Stimulated activated CD8-positive, alpha-beta memory T cell treated with anti-CD3 and anti-CD28 coated beads, Interleukin-4, amount 100 ng/mL, for 1 hour (primary cell): Measurements from ENCODE around the gene DUSP12.
"Not testable (repeated sequence)": the region's sequence is repeated elsewhere in the genome, so short reads cannot be mapped to it uniquely, and the experiment has no call there.

Experiments used
- DNase-seq, 2 donors: peaks; one replicate each; pipeline ENCODE4 v3.0.0-alpha.2; 2020; ENCODE audit warnings: low read depth in 2 of 2, low spot score in 1 of 2

DUSP12 gene

DNA sequence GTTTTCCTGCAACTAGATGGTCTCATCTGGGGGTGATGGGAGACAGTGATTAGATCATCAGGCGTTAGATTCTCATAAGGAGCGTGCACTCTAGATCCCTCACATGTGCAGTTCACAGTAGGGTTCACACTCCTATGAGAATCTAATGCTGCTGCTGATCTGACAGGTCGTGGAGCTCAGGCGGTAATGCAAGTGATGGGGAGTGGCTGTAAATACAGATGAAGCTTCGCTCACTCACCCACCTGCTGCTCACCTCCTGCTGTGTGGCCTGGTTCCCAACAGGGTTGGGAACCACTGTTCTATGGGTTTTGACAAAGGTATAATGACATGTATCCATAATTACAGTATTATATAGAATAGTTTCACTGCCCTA lies 20.1 kb downstream of the DUSP12 start:
- not testable (repeated sequence) for DNase-seq

DNA sequence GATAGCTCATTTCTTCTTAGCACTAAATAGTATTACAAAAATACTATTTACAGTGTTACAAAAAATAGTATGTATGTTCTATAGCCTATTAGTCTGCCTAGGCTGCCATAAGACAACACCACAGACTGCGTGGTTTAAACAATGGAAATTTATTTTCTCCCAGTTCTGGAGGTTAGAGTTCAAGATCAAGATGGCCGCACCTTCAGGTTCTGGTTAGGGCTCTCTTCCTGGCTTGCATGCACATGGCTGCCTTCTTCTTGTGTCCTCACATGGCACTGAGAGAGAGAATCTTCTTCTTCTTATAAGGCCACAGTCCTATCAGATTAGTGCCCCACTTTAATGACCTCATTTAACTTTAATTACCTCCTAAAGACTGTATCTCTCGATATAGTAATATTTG lies 20.7 kb downstream of the DUSP12 start:
- no peak for DNase-seq

DNA sequence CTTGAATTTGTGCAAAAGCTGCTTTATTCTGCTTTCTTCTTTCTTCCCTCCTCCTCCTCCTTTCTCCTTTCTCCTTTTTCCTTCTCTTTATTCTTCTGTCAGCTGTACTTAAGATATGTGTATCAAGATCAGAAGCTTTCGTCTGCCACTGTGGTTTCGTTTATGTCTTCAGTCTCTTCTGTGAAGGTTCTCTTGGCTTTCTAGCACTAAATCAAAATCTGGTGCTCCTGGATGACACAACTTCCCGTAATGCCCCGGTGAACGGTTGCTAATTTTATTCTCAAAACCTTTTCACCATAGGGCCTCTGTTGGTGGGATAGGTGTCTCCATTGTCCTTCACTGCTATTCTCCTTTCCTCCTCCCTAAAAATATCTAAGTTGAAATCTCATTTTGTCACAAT lies 21.6 kb downstream of the DUSP12 start:
- no peak for DNase-seq

DNA sequence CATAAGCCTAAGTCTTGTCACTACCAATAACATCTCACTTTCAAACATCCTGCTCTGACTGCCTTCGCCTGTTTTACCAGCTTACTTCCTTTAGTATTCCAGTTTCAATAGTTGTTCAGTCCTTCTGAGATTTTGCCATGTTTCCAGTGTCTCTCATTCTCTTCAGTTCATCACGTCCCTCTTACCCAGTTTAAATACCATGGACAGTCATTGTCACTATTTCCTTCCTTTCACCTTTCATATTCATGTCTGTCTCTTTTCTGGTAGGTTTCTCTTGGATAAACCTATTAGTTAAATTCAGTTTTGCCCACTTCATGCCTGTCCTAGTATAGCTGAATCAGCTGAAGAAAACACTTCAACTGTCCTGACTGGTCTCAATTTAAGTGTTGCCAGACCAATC lies 22.4 kb downstream of the DUSP12 start:
- DNase-seq: no peak

DNA sequence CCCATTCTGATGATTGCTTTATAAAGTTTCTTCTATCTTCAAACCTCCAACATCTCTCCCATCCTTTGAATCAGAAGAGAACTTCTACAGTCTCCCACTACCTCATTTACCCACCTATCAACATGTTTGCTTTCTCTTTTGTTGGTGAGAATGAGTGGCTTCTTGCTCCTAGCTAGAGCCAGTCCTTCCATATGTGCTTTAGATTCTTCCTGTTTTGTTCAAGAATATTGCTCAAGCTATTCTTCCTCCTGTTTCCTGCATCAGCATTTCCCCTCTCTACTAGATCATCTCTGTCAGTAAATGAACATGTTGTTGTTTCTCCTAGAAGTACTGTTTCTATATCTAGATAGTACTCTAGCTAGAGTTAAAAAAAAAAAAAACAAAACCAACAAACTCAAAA lies 22.8 kb downstream of the DUSP12 start:
- no peak for DNase-seq

DNA sequence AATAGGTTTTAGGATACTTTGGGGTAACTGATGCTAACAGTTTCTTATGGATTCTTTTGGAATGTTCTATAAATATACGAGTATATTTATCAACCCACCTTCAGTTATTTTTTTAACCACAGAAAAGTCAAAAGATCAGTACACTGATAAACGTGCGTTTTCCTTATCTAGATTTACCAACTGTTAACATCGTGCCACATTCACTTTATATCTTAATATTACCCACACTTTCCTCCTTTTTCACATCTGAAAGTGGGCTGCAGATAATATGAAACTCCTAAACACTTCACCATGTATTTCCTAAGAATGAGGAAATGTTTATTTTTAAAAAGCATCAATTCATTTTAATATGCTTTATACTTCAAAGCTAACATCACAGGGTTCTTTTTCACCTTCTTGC lies 24.2 kb downstream of the DUSP12 start:
- no peak for DNase-seq

DNA sequence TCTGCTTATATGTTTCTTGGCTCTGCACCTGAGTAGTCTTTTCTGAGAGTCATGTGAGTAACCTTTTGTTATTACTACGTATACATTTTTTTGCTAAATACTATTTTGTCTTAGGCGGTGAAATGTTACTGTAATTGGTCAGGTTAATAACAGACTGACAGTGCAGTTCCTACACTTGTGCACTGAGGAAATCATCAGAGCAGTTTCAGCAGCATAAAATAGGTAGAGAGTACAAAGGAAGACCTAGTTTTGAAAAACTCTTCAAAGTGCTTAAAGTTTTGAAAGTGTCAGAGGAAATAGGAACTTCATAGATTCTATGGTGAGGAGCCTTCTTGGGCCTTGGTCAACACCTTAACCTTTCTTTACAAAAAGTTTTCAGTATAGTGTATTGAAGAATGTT lies 27.7 kb downstream of the DUSP12 start:
- no peak for DNase-seq

DNA sequence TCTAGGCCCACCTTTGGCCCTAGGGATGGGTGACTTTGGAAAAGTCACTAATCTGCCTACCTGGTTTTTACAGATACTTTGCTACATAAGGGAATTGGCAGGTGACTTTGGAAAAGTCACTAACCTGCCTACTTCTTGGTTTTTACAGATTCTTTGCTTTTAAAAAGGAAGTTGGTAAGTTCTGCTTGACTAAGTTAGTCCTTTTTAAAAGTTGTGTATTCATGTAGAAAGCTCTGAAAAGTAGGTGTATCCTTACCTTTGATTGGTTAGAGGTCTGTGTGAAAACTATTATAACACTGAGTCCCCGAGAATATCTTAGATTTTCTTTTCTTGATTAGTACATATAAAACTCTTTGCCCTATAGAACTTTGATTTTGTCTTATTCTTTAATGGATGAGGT lies 28.9 kb downstream of the DUSP12 start:
- DNase-seq: no peak

DNA sequence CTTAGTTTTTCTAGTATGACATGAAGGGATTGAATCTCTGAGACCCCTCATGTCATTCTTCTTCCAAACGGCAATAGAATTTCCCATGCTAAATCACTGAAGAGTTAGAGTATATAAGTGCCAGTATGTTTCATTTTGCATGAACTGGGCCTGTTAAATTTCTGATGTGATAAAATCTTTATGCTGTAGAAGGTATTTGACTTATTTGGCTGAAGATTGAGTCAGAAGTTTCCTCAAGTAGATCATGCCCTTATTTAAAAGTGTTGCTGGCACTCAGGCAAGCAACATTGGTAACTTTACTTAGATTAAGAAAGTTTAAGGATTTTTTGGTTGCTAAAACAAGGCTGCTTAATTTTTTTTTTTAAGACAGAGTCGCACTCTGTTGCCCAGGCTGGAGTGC lies 29.8 kb downstream of the DUSP12 start:
- DNase-seq: no peak

DNA sequence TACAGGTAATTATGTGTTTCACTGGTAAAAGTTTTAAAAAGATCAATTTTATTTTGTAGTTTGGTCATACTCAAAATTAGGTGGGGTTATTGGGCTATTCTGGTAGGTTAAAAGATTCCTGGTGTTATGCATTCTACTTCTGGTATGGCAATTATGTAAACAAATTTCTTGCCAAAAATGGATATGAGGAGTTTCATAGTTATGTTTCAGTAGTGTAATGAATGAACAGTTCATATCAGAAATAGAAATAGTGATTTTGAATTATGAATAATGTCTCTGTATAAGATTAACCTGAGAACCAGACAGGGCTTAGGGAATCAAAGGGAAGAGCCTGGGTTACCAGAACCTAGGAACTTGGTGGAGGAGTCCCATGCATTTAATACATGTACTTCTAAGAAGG lies 32.4 kb downstream of the DUSP12 start:
- DNase-seq: no peak

DNA sequence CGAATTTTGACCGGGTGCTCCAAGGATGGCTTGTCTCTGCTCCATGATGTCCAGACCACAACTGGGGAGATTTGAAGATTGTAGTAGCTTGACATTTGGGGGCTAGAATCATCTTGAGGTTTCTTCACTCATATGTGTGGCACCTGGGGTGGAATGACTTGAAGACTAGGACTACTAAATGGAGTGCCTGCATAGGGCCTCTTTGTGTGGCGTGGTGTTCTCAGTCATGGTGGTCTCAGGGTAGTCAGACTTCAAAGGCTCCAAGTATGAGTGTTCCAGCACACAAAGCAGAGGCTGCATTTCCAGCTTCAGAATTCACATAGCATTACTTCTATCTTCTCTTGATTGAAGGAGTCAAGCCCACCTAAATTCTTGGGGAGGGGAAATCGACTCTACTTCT lies 33.3 kb downstream of the DUSP12 start:
- DNase-seq: no peak

DNA sequence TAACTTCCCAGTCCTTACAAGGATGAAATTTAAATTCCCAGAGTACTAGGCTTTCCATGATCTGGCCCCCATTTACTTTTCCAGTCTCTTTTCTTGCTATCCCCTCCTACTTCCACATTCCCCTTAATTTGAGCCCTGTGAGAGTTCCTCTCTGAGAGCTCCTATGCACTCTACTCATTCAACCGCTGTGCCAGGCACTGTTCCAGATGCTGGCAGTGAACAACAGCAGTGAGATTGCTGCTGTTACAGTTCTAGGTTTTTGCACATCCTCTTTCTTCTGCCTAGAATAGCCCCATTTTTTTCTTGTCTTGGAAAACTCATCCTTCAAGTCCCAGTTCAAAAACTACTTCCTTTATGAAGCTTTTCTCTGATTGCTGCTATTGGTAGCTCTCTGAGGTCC lies 35.4 kb downstream of the DUSP12 start:
- no peak for DNase-seq

DNA sequence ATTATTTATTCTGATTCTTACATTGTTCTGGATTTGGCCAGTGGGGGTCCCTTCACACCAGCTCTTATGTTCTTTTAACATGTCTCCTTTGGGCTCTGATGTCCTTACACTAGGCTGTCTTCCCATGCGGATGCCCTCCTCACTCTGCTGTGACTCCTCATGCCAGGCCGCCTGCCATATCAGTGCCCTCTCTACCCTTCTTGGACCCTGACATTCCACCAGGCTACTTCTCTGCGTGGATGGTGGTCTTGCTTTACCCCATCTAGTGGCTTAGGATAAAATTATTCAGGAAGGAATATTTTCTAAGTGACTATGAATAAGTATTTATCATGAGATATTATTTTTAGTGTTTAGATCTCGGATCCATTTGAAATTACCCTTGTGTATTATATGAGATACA lies 37.8 kb downstream of the DUSP12 start:
- no peak for DNase-seq

DNA sequence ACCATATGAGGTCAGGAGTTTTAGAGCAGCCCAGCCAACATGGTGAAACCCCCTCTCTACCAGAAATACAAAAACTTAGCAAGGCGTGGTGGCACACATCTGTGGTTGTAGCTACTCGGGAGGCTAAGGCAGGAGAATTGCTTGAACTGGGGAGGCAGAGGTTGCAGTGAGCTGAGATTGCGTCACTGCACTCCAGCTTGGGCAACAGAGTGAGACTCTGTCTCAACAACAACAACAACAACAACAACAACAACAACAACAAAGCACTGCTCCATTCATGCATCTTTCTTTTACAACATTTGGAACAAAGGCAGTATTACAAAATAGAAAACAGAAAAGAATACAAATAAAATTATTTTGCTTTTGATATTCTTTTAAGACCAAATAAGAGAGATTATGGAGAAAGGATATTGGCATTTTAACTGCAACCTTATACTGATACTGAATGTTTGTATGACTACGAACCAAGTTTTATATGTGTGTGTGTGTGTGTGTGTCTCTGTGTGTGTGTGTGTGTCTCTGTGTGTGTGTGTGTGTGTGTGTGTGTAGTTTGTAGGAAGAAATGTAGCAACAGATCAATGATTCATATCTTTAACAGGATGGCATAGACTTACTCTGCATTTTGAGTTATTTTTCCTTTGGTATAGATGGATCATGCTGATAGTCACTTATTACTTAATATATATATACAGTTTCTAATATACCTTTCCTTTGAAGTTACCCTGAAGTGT lies 41.2 kb downstream of the DUSP12 start:
- no peak for DNase-seq

DNA sequence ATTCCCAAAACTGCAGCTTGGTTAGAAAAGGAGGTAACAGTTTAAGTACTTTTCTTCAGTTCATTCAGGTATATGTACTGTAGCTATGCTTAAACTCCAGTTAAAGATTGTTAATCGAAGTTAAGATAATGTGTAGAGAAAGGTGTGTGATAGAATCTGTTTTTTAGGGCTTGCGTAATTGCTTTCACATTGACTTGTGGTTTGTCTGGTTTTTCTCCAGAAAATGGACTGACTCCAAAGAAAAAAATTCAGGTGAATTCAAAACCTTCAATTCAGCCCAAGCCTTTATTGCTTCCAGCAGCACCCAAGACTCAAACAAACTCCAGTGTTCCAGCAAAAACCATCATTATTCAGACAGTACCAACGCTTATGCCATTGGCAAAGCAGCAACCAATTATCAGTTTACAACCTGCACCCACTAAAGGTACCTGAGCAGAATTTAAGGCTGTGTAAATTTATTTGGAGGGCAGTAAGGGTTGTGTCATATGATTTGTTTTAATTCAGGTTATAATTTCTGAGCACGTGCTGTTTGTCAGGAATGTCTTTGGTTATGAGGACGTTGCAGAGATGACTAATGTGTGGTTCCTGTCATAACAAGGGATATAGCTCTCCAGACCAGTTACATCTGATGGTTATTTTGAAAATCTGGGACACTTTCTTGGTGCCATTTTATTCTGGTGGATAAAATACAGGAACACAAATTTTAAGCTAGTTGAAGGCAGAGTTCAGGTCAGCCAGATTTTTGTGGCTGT lies 42.5 kb downstream of the DUSP12 start:
- DNase-seq: no peak

DNA sequence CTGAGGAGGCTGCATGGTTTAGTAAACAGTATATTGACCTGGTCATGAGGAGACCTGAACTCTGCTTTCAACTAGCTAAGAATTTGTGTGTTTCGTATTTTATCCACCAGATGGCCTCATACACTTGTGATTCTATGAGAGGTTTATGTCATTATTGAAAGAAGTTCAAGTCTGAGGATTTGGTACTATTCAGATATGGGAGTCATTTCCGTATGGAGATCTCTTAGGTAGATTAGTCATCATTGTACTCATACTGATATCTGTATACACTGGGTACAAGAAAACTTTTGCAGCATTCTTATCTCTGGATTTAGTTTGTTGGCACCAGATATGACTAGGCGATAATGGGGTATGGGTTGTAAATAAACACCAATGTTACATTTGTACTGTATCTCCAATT lies 43.2 kb downstream of the DUSP12 start:
- DNase-seq: no peak

DNA sequence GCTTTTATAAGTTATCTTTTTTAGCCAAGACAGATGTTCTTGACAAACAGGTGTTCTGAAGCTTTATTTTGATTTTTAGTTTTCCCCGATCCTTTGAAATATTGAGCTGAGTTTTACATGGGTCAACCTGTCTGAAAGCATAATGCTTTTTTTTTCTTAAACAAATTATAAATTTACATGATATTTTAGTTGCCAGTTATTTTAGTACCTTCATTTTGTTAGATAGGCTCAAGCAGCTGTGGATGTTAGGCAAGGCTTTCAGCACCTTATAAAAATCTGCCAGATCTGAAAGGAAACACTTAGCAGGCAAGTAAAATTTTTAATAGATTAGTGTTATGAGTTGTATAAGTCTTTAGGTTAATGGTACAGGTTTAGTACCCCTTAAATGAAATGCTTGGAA lies 50.2 kb downstream of the DUSP12 start:
- DNase-seq: no peak

DNA sequence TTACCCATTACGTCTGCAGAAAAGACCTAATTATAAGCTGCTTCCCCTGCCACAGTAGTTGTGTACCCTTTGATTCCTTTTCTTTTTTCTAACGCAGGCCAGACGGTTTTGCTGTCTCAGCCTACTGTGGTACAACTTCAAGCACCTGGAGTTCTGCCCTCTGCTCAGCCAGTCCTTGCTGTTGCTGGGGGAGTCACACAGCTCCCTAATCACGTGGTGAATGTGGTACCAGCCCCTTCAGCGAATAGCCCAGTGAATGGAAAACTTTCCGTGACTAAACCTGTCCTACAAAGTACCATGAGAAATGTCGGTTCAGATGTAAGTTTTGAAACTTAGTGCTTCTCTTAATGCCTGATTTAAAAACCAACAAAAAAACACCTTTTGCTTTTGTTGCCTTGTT lies 52.4 kb downstream of the DUSP12 start:
- no peak for DNase-seq

DNA sequence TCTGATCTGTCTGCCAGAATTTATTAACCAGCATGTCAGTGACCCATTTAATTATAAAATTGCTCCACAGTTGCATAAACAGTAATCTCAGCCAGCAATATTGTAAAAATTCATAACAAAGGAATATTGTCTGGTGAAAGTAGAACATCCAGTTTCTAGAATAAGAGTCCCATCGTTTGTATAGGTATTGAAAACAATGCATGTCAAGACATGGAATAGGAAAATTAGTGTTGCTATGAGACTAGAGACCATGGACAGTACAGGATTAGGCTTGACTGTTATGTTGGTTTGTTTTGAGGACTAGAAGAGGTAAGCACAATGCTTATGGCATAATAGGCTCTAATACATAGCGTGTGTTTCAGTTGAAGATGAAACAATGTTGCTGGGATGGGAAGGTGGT lies 53.6 kb downstream of the DUSP12 start:
- no peak for DNase-seq

DNA sequence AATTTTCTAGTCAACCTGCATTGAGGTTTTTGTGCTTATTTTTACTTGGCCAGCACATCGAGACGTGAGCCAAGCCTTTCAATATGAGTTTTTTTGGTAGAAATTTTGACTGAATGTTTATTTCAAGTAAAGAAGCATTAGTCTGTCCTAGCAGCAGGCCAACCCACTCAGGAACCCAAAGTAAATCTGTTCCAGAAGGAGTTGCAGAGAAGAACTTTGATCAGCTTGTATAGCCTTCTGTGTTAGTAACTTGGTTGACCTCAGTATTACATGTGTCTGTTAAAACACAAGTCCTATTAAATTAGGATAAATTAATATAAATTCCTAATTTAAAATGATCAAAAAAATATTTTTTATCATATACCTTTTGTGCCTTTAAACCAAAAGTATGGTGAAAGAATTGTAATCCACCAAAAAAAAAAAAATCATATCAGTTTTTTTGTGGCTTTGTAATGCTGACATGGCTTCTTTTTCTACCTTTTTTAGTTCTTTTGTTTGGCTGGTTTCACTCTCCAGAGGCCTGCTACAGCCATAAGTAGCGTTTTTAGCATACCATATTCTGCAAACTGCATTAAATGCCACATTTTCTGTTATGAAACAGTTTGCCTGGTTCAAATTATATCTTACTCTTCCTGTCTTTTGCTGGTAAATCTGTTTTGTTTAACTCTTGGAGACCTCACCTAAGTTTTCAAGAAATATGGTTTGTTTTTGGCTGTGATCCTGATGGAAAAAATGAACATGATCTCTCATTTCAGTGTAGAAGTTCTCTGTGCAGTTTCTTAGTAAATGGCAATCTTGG lies 56.0 kb downstream of the DUSP12 start:
- no peak for DNase-seq
